ENCODE results near the gene PARPBP.
"Not testable (repeated sequence)": the region's sequence is repeated elsewhere in the genome, so short reads cannot be mapped to it uniquely, and the experiment has no call there.

PARPBP gene

GRCh38 chr12:102232446-102232845 is 112.5 kb downstream of the PARPBP start:
- no peak overlapping the region for H3K4me3 ChIP-seq
- peak overlapping the region in 1 of 21 experiments; percentile 30 for H3K27ac ChIP-seq

DNA sequence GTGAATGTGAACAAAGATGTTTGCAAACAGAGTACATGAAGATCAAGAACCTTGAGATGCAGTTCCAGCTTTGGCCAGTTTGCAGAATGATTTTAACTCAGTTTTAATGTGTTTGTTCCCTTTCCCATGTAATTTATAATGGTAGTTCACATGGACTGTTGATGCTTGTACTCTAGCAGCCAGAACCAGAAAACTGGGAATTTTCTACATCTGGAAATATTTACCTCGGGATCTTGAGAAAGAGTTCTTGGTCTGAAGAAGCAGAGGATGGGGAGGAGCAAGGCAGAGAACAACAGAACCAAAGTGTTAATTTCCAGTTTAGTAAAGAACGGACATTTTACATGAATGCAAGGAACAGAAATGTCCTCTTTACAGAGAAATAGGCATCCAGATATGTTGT is 114.6 kb downstream of the PARPBP start:
- peak overlapping the region in 4 of 21 experiments; percentile 9 to 64 (median 44) for H3K27ac ChIP-seq
- H3K4me3 ChIP-seq: no peak overlapping the region

GRCh38 chr12:102240859-102241258 is 120.9 kb downstream of the PARPBP start:
- not testable (repeated sequence) for H3K4me3 ChIP-seq, H3K27ac ChIP-seq

Data from skin epidermis (tissue), 12 donors.